Measurements from ENCODE around the gene AVEN.

DNA sequence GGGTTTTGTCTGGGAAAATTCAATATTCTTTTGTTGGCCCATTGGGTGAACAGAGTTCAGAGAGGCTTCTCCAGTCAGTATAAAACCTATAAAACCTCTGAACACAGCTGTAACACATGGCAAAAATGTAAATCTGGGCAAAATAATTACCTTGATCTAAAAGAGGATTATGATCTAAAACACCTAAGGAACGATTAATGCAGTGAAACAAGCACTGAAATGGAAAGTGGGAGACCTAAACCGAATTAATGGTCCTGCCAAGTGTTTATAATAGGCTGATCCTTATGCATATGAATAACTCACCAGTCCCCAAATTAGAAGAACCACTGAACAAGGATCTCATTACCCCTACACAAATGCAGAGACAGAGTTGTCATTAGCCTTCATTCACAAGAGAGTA lies 32.6 kb downstream of the AVEN start:
- TF ChIP-seq POLR2AphosphoS5 (IDR thresholded peaks at IDR 0.05; ENCODE audit: low read depth, low read length), result no peak
- no peak for TF ChIP-seq TAF1 (IDR thresholded peaks at IDR 0.05; ENCODE audit: borderline replicate concordance, insufficient read depth, low read length)
- TF ChIP-seq, protein P1, sequence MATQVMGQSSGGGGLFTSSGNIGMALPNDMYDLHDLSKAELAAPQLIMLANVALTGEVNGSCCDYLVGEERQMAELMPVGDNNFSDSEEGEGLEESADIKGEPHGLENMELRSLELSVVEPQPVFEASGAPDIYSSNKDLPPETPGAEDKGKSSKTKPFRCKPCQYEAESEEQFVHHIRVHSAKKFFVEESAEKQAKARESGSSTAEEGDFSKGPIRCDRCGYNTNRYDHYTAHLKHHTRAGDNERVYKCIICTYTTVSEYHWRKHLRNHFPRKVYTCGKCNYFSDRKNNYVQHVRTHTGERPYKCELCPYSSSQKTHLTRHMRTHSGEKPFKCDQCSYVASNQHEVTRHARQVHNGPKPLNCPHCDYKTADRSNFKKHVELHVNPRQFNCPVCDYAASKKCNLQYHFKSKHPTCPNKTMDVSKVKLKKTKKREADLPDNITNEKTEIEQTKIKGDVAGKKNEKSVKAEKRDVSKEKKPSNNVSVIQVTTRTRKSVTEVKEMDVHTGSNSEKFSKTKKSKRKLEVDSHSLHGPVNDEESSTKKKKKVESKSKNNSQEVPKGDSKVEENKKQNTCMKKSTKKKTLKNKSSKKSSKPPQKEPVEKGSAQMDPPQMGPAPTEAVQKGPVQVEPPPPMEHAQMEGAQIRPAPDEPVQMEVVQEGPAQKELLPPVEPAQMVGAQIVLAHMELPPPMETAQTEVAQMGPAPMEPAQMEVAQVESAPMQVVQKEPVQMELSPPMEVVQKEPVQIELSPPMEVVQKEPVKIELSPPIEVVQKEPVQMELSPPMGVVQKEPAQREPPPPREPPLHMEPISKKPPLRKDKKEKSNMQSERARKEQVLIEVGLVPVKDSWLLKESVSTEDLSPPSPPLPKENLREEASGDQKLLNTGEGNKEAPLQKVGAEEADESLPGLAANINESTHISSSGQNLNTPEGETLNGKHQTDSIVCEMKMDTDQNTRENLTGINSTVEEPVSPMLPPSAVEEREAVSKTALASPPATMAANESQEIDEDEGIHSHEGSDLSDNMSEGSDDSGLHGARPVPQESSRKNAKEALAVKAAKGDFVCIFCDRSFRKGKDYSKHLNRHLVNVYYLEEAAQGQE (IDR thresholded peaks at IDR 0.05; ENCODE audit: insufficient read depth in 1 of 2, low read depth in 2 of 2, low read length in 2 of 2), result no peak

Data from PFSK-1 (cell line).